CD4-positive, alpha-beta T cell (primary cell): ENCODE measurements around the gene XPR1. TPM values are rescaled to one million over a fixed set of nuclear protein-coding genes. Genes with fewer than 3 reads are reported as not detected.

Experiments used
- ATAC-seq: fragments of 200-7000 bp; cut with Tn5 transposase; one replicate; pipeline ENCODE4 v1.10.0; 2022; ENCODE audit warnings: mild to moderate bottlenecking; ENCODE audit not compliant: poor library complexity
- CTCF ChIA-PET: fragments of 350-600 bp; sonication (Branson Sonifier 250); formaldehyde crosslinking; loops from one replicate; lab custom pipeline; 2021; ENCODE audit warnings: antibody characterized with exemption, inconsistent platforms; lab: Charles Lee
- POLR2A ChIA-PET: fragments of 350-600 bp; sonication (Branson Sonifier 250); formaldehyde crosslinking; loops from one replicate; lab custom pipeline; 2021; ENCODE audit warnings: antibody characterized with exemption, inconsistent platforms; lab: Charles Lee
- DNase-seq, 14 experiments: peaks; one replicate each; pipeline ENCODE4 v3.0.0-alpha.2; 2013 to 2020; ENCODE audit warnings: mixed read lengths in 2 of 14
- H3K27ac ChIP-seq, 2 donors: one replicate each; pipeline versions ENCODE4 v1.5.1 to v1.7.0; 2013; ENCODE audit warnings: low read length in 2 of 2, low read depth in 1 of 2, mild to moderate bottlenecking in 1 of 2
- H3K27me3 ChIP-seq, 2 experiments: 1 replicate in 1 of 2; 2 replicates in 1 of 2; pipeline versions ENCODE4 v1.6.1 to v1.7.0; 2013; ENCODE audit warnings: low read length in 2 of 2, control low read depth in 1 of 2, mild to moderate bottlenecking in 1 of 2, moderate library complexity in 1 of 2; ENCODE audit not compliant: insufficient read depth in 2 of 2, control insufficient read depth in 1 of 2
- H3K36me3 ChIP-seq: one replicate; pipeline ENCODE4 v1.6.1; 2013; ENCODE audit warnings: low read length, control low read depth; ENCODE audit not compliant: insufficient read depth
- H3K4me1 ChIP-seq: one replicate; pipeline ENCODE4 v1.6.1; 2013; ENCODE audit warnings: low read length, control low read depth; ENCODE audit not compliant: insufficient read depth
- H3K4me3 ChIP-seq: one replicate; pipeline ENCODE4 v1.5.1; 2013; ENCODE audit warnings: mild to moderate bottlenecking, low read length, moderate library complexity
- H3K9me3 ChIP-seq, 2 experiments: 1 replicate in 1 of 2; 2 replicates in 1 of 2; pipeline versions ENCODE4 v1.6.1 to v1.7.0; 2013; ENCODE audit warnings: low read length in 2 of 2, mild to moderate bottlenecking in 2 of 2, control low read depth in 1 of 2, moderate library complexity in 1 of 2; ENCODE audit not compliant: control insufficient read depth in 1 of 2, insufficient read depth in 1 of 2
- H3K27ac Mint-ChIP-seq: one replicate; pipeline ENCODE4 v1.8.0; 2020; ENCODE audit warnings: mixed read lengths
- H3K27me3 Mint-ChIP-seq: one replicate; pipeline ENCODE4 v1.8.0; 2021; ENCODE audit warnings: mixed read lengths
- H3K36me3 Mint-ChIP-seq: one replicate; pipeline ENCODE4 v1.8.0; 2021; ENCODE audit warnings: low read depth, mixed read lengths
- H3K4me1 Mint-ChIP-seq: one replicate; pipeline ENCODE4 v1.8.0; 2021; ENCODE audit warnings: low read depth, mixed read lengths
- H3K4me3 Mint-ChIP-seq: one replicate; pipeline ENCODE4 v1.8.0; 2020; ENCODE audit warnings: mild to moderate bottlenecking, mixed read lengths
- H3K9me3 Mint-ChIP-seq: one replicate; pipeline ENCODE4 v1.8.0; 2020; ENCODE audit warnings: mixed read lengths
- CTCF ChIP-seq: fragments of 200-600 bp; IDR thresholded peaks from one replicate; pipeline ENCODE4 v1.8.0; 2022; ENCODE audit warnings: antibody characterized with exemption, mild to moderate bottlenecking
- intact Hi-C, 2 experiments: fragments of 100-400 bp; cut with DNase I in 1 of 2; cut with micrococcal nuclease in 1 of 2; formaldehyde crosslinking; loops; one replicate each; pipeline versions ENCODE4 v1.15.1 to v1.9.0; 2023 to 2025; cut with DNase I, micrococcal nuclease
- total RNA-seq, 174 experiments: library from RNA in 2 of 174; stranded (reverse) in 2 of 174; gene quantifications; one replicate each; pipeline ENCODE4 v1.2.3 and lab custom pipeline; 2021 to 2026

Gene XPR1
- total RNA-seq, 2 experiments from 2014 or later, result 13.7 TPM

GRCh38 chr1:180842491-180843275 lies 210.9 kb downstream of the XPR1 start:
- ChIA-PET CTCF (interaction anchor here (0.6 kb wide), 1 partner anchor 181 kb away, joined by 3 read pairs; no protein-coding TSS in a partner anchor), POLR2A (interaction anchor here (1.1 kb wide), 1 partner anchor 108 kb away, joined by 3 read pairs; no protein-coding TSS in a partner anchor)
- TF ChIP-seq CTCF, result no peak
- H3K27me3 Mint-ChIP-seq, result no peaks in the 10 kb centered on the region
- H3K9me3 Mint-ChIP-seq, result no peaks in the 10 kb centered on the region
- Histone ChIP-seq H3K4me3 (no peak overlapping the region), H3K27me3 (no peaks in the 10 kb centered on the region), H3K4me1 (no peaks in the 10 kb centered on the region), H3K27ac (no peak overlapping the region), H3K9me3 (no peaks in the 10 kb centered on the region), H3K36me3 (no peaks in the 10 kb centered on the region)
- intact Hi-C loops, result no loop called here
- H3K27ac Mint-ChIP-seq, result no peak overlapping the region
- ATAC-seq, result no peak
- peaks cover 32% of the 10 kb centered on the region for H3K36me3 Mint-ChIP-seq
- no peak for DNase-seq
- H3K4me3 Mint-ChIP-seq, result no peak overlapping the region
- no peaks in the 10 kb centered on the region for H3K4me1 Mint-ChIP-seq

- ChIA-PET CTCF (interaction anchor here (2.0 kb wide), 1 partner anchor 17 kb away, joined by 4 read pairs; no protein-coding TSS in a partner anchor), POLR2A (interaction anchor here (0.6 kb wide), 1 partner anchor 336 kb away, joined by 3 read pairs; no protein-coding TSS in a partner anchor)
- H3K27ac Mint-ChIP-seq, result no peak overlapping the region
- no peaks in the 10 kb centered on the region for H3K9me3 Mint-ChIP-seq
- Histone ChIP-seq H3K4me3 (no peak overlapping the region), H3K27me3 (no peaks in the 10 kb centered on the region), H3K36me3 (no peaks in the 10 kb centered on the region), H3K9me3 (no peaks in the 10 kb centered on the region), H3K27ac (no peak overlapping the region), H3K4me1 (no peaks in the 10 kb centered on the region)
- H3K4me1 Mint-ChIP-seq, result peaks cover 4% of the 10 kb centered on the region
- intact Hi-C loops, result no loop called here
- DNase-seq, result no peak
- H3K36me3 Mint-ChIP-seq, result peaks cover 34% of the 10 kb centered on the region
- no peak for ATAC-seq
- H3K27me3 Mint-ChIP-seq, result no peaks in the 10 kb centered on the region
- no peak overlapping the region for H3K4me3 Mint-ChIP-seq
- no peak for TF ChIP-seq CTCF
These were observed 213.5 kb downstream of the XPR1 start for GRCh38 chr1:180845352-180845751.

- POLR2A ChIA-PET, result interaction anchor here (0.6 kb wide), 1 partner anchor 14 kb away, joined by 3 read pairs; no protein-coding TSS in a partner anchor
- H3K27ac ChIP-seq, result no peak overlapping the region
- no peaks in the 10 kb centered on the region for H3K36me3 ChIP-seq
- H3K4me1 Mint-ChIP-seq, result peaks cover 23% of the 10 kb centered on the region
- H3K4me1 ChIP-seq, result no peaks in the 10 kb centered on the region
- CTCF ChIA-PET, result no interaction called here
- H3K27ac Mint-ChIP-seq, result no peak overlapping the region
- H3K27me3 ChIP-seq, result no peaks in the 10 kb centered on the region
- H3K4me3 Mint-ChIP-seq, result no peak overlapping the region
- DNase-seq (no peak), ATAC-seq (no peak)
- intact Hi-C loops, result no loop called here
- H3K4me3 ChIP-seq, result no peak overlapping the region
- H3K9me3 ChIP-seq, result no peaks in the 10 kb centered on the region
- H3K36me3 Mint-ChIP-seq, result peaks cover 54% of the 10 kb centered on the region
- H3K9me3 Mint-ChIP-seq, result peaks cover 3% of the 10 kb centered on the region
- no peak for TF ChIP-seq CTCF
- no peaks in the 10 kb centered on the region for H3K27me3 Mint-ChIP-seq
These were observed 216.4 kb downstream of the XPR1 start for GRCh38 chr1:180848191-180848590.
